Measurements from ENCODE around the gene PDPK1.

Gene PDPK1

DNA sequence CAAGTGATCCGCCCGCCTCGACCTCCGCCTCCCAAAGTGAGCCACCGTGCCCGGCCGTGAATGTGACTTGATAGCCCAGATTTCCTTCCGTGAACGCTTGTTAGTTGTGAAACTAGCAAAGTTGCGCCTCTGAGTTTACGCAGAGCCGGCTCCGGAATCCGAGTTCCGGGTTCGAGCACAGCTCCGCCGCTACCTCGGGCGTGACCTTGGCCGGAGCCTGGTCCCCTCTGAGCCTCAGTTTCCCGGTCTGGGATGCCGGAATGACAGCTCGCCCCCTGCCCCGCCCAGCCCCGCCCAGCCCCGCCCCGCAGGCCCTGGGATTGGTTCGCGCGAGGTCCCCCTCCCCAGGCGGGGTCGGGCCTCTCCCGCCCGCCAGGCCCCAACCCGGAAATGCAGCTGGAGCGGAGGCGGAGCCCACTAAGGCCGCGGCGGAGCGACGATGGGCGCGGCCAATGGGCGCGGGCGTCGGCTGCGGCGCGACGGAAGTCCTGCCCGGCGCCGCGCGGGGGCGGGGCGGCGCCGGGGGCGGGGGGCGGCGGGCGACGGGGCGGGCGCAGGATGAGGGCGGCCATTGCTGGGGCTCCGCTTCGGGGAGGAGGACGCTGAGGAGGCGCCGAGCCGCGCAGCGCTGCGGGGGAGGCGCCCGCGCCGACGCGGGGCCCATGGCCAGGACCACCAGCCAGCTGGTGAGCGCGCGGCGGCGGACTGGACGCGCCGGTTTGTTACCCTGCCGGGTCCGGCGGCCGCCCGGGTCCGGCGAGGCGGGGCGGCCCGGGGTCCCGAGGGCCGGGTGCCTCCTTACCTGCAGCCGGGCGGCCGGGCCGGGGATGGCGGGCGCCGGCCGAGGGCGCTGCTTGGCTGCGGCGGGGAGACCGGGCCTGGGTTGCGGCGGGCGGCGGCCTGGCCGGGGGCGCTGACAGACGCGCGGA is at the start of gene PDPK1:
TSS of gene PDPK1 (plus strand) at position 571 of the 929 bp plus-strand sequence. CDS start at position 663, 92 bp downstream.
- CTCF ChIA-PET: no interaction called here
- TF ChIP-seq, protein P1, sequence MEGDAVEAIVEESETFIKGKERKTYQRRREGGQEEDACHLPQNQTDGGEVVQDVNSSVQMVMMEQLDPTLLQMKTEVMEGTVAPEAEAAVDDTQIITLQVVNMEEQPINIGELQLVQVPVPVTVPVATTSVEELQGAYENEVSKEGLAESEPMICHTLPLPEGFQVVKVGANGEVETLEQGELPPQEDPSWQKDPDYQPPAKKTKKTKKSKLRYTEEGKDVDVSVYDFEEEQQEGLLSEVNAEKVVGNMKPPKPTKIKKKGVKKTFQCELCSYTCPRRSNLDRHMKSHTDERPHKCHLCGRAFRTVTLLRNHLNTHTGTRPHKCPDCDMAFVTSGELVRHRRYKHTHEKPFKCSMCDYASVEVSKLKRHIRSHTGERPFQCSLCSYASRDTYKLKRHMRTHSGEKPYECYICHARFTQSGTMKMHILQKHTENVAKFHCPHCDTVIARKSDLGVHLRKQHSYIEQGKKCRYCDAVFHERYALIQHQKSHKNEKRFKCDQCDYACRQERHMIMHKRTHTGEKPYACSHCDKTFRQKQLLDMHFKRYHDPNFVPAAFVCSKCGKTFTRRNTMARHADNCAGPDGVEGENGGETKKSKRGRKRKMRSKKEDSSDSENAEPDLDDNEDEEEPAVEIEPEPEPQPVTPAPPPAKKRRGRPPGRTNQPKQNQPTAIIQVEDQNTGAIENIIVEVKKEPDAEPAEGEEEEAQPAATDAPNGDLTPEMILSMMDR (conservative IDR thresholded peaks at IDR 0.05; ENCODE audit: low read depth): no peak
- POLR2A ChIA-PET (ENCODE audit: low non-redundant PET): no interaction called here
- peak within 1 kb of the TSS; percentile 84 for H3K27ac ChIP-seq
- DNase-seq (ENCODE audit: low spot score): peak; percentile 90

DNA sequence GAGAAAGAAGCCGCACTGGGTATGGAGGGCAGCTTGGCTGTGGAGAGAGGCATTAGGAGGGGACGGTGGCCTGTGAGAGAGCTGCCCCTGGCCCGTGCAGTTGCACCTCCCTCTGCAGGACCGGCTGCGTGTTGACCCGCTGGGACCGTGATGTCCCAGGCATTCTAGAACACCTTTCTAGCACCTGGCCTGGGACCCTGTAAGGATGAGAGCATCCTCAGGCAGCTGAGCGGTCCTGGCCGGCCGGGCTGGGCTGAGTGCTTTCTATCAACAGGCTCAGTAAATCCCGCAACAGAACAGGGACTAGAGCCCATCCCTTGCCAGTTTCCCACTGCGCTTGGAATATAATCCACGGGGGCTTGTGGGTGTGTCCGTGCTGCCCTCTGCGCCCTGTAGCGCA is 48.2 kb upstream of the PDPK1 start:
- DNase-seq (ENCODE audit: low spot score): no peak
- no peak overlapping the region for H3K27ac ChIP-seq
- ChIA-PET CTCF (interaction anchor here (0.5 kb wide), 1 partner anchor 20 kb away, joined by 3 read pairs; no protein-coding TSS in a partner anchor), POLR2A (ENCODE audit: low non-redundant PET) (no interaction called here)
- TF ChIP-seq, protein P1 (conservative IDR thresholded peaks at IDR 0.05; ENCODE audit: low read depth): no peak

DNA sequence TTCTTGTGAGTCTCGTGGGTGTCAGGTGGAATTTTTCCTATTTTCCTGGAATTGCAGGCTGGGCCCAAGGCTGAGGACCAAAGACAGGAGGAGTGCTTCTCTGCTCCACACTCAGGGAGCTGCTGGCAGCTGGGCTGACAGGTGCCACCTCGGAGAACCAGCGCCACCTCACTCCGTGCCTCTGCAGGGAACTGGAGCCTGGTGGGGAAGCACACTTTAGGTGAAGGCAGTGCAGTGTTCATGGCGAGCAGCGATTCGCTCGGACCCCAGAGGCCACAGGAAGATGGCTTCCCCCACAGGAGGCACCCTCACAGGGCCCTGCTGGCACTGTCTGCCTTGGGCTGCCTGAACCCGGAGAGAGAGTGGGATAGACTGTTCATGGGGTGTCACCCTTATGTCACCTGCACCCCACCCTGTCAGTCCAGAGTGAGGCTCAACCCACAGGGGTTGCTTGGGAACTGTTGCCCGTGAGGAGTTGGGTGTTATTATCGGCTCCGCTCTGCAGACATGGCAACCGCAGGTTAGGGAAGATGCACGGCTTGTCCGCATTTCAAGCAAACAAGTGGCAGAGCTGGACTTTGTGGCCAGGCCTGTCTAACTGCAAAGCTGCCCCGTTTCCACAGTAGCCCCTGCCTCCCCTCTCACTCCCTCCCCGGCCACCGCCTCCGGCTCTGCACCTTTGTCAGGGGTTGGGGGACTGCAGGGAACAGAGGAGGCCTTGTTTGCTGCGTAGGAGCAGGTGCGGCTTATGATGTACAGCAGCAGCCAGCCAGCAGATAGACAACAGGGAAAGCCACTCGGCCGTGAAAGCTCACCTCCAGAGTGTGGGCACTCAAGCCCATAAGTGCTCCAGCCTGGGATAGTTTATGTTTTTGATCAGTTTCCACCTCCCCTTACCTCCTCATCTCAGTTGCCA is 47.4 kb upstream of the PDPK1 start:
- POLR2A ChIA-PET (ENCODE audit: low non-redundant PET): no interaction called here
- H3K27ac ChIP-seq: no peak overlapping the region
- CTCF ChIA-PET: no interaction called here
- no peak for DNase-seq (ENCODE audit: low spot score)
- TF ChIP-seq, protein P1 (conservative IDR thresholded peaks at IDR 0.05; ENCODE audit: low read depth): no peak

- peak overlapping the region; percentile 8; the same call in 1 of the 2 replicates for H3K27ac ChIP-seq
- DNase-seq (ENCODE audit: low spot score): no peak
- ChIA-PET CTCF (no interaction called here), POLR2A (ENCODE audit: low non-redundant PET) (no interaction called here)
- TF ChIP-seq, protein P1 (conservative IDR thresholded peaks at IDR 0.05; ENCODE audit: low read depth): no peak
These were observed 45.5 kb upstream of the PDPK1 start for GRCh38 chr16:2492292-2492691.

GRCh38 chr16:2493605-2494004 is 44.2 kb upstream of the PDPK1 start:
- no peak for DNase-seq (ENCODE audit: low spot score)
- H3K27ac ChIP-seq: no peak overlapping the region
- CTCF ChIA-PET: interaction anchor here (1.3 kb wide), 1 partner anchor 9 kb away, joined by 3 read pairs; no protein-coding TSS in a partner anchor
- POLR2A ChIA-PET (ENCODE audit: low non-redundant PET): no interaction called here
- TF ChIP-seq, protein P1 (conservative IDR thresholded peaks at IDR 0.05; ENCODE audit: low read depth): no peak

DNA sequence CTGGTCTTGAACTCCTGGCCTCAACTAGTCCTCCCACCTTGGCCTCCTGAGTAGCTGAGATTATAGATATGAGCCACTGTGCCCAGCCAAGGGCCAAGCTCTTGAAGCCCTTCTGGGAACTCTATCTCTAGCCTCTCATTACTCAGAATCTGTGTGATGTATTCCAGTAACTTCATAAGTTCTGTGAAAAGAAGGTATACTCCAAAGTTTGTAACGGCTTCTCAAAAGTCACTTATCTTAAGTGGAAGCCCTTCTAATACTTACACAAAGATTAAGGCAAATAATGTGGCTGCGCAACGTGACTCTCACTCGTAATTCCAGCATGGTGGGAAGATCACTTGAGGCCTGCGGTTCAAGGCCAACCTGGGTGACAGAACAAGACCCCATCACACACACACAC is 43.2 kb upstream of the PDPK1 start:
- POLR2A ChIA-PET (ENCODE audit: low non-redundant PET): no interaction called here

More for the DNA sequence above, 43.2 kb upstream of the PDPK1 start:
- no peak for DNase-seq (ENCODE audit: low spot score)
- TF ChIP-seq, protein P1 (conservative IDR thresholded peaks at IDR 0.05; ENCODE audit: low read depth): no peak
- CTCF ChIA-PET: interaction anchor here (1.3 kb wide), 1 partner anchor 8 kb away, joined by 3 read pairs; no protein-coding TSS in a partner anchor
- H3K27ac ChIP-seq: no peak overlapping the region; the same call in 1 of the 2 replicates
